AML-193 (cell line): ENCODE data around the gene SEMA3A.
A peak's percentile ranks its signal among the peaks of the same experiment; 100 is the strongest.
"Not testable (repeated sequence)": the region's sequence is repeated elsewhere in the genome, so short reads cannot be mapped to it uniquely, and the experiment has no call there.

Source experiments
- DNase-seq, 2 experiments: peaks; one replicate each; lab custom pipeline; 2025; lab: John Stamatoyannopoulos, UW

Gene SEMA3A

DNA sequence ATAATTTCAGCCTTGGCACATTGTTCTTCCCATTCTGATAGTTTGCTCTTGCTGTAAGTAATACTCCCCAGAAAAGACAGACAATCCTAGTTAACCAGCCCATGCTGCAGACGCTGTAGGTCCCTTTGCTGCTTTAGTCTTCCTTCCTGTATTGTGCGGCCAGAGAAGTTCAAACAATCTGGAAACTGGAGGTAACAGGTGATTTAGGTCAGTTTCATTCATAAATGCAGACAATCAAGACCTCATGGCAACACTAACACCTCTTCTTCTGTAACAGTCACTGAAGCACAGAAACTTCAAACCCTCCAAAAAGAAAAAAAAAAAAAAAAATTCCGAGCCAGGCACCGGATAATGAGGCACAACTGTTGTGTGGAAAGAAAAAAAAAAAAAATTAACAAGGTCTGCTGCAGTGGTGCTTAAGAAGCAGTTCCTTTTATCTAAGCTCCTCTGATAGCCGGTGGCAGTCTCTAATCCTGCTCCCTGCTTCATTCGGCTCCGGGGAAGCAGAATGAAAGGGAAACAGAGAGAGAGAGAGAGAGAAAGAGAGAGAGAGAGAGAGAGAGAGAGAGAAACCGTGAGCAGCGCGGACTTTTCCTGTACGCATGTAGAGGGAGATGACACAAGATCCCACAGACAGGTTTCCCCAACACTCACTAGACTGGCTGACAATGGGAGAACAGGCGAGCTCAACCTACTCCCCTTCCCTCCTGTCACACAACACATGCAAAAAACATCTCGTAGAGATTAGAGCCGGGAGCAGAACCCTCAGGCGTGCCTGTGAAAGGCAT is at the start of gene SEMA3A:
SEMA3A (minus strand) TSS at position 306 of the 788 bp plus-strand sequence; CDS start at position 103, 203 bp downstream.
- peak; percentile 17 to 25 for DNase-seq

DNA sequence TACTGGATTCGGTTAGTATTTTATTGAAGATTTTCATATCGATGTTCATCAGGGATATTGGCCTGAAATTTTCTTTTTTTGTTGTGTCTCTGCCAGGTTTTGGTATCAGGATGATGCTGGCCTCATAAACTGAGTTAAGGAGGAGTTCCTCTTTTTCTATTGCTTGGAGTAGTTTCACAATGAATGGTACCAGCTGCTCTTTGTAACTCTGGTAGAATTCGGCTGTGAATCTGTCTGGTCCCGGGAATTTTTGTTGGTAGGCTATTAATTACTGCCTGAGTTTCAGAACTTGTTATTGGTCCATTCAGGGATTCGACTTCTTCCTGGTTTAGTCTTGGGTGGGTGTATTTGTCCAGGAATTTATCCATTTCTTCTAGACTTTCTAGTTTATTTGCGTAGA is 48.4 kb upstream of the SEMA3A start:
- DNase-seq, result peak in 1 of 2 experiments; percentile 2

DNA sequence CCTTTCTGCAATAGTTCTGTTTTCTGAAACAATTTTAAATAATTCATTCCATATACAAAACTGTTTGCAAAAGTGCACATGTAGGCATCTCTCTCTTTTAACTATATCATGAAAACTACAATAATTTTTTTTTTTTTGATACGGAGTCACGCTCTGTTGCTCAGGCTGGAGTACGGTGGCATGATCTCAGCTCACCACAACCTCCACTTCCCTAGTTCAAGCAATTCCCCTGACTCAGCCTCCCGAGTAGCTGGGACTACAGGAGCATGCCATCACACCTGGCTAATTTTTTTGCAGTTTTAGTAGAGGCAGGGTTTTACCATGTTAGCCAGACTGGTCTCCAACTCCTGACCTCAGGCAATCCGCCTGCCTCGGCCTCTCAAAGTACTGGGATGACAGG is 44.0 kb upstream of the SEMA3A start:
- no peak for DNase-seq

DNA sequence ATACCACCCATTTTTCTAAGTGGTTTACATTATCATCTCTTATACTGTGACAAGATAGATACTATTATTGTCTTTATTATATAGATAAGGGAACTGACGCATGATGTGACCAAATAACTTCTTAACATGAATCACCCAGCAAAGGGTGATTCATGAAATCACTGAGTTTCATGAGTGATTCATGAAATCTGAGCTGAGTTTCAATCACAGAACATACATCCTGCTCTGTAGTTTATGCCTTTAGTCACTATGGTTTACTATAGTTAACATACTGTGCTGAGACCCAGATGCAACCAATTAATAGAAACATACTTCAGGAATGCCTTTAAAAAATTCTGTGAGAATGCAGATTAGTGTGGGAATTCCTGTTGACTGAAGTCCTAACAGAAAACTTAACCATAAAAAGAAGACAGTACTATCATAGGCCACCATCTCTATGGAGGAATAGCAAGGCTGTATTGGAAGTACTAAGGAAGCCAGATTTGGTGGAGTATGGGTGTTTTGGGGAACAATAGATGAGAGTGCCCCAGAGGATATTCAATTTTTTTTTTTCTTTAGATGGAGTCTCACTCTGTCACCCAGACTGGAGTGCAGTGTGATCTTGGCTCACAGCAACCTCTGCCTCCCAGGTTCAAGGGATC is 43.1 kb upstream of the SEMA3A start:
- no peak for DNase-seq

DNA sequence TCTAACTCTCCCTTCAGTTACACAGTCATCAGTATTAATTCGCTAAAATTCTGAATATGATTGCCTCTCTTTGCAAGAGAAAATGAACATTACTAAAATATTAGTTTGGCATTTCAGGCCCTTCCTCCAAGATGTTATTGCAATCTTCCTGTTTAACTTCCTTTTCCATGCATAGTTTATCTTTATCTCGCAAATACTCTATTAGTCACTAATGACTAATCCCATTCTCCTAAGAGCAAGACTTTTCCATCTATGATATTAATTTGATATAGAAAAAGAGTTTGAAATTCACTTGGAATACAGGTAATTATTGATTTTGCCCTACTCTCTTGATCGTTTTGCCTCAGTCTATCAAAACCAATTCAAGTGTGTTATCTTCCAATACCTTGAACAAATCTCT is 41.8 kb upstream of the SEMA3A start:
- peak; percentile 10 to 17 for DNase-seq

DNA sequence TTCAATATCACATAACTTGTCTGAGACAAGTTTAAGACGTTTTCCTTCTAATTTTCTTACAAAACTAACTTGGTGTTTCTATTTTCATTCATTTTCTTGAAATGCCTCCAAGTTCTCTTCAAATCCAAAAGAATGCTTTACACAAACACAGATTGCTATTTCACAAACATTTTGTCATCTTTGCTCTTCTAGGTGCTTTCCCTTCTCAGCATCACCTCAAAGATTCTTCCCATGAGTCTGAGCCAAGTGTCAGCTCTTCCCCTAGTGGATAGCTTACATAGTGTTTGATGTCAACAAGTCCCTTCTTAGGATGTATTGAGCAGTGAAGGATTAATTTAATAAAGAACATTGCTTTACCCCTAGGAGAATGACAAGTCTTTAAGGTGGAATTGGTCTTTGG is 38.1 kb upstream of the SEMA3A start:
- DNase-seq, result no peak

DNA sequence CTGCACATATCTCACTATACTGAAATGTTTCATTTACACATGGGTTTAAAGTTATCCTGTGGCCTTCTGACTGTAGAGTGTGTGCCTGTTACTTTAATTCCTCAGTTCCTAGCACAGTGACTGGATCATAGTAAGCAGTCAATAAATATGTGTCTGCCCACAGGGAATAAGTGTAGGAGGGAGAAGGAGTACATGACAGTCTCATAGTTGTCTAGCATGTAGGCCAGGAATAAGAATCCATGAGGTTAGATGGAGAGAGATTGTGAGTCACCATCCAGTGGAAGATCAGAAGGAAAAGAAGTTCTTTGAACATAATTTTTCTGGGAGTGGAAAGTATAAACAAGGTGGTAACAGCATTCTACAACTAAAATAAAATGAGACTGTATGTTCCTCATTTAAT is 36.6 kb upstream of the SEMA3A start:
- DNase-seq, result no peak

DNA sequence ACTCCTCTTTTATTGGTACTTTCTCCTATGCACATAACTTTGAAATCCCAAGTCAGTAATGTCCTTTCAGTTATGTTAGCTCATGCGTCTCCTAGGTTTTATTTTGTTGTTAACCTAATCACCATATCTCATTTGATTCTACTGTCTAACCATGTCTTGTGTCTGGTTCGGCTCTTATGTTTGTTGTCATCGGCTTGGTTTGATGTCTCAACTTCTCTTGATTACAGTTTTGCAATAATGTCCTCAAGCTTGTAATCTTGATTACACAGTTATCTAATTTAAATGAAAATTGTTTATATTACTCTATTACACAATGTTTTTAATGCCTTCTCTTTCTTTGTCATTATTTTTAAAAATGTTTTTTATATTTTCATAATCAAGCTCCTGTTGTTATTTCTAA is 35.9 kb upstream of the SEMA3A start:
- DNase-seq, result no peak

DNA sequence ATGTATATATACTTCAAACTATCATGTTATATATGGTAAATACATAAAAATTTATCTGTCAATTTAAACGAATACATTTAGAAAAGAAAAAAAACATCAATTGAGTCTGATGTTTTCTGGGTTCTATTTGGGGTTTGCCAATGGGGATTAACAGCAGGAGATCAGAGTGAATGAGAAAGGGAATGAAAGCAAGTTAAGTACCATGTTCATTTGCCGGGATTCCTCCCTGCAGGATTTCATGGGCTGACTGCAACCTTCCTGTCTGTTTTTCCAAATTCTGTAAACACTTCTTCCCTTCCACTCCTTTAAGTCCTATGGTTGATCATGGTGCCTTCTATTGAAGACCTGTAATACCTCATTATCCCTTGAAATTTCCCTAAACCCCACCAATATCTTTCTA is 33.9 kb upstream of the SEMA3A start:
- DNase-seq, result no peak

DNA sequence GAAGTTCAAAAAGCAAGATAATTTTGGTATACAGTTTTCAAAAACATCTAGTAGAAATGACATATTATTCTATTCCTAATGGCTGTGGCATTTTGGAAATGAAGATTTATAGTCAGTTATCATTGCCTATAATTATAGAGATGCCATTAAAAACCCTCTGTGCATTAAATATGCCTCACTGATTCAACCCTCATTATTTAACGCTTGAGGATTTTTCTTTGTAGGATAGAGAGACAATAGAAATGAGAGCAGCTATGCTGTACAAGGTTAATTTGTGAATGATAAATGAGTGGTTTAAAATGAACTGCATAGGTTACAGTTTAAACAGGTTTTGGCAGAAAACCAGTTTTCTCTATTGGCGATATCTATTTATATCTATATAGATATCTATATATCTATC is 32.2 kb upstream of the SEMA3A start:
- no peak for DNase-seq

DNA sequence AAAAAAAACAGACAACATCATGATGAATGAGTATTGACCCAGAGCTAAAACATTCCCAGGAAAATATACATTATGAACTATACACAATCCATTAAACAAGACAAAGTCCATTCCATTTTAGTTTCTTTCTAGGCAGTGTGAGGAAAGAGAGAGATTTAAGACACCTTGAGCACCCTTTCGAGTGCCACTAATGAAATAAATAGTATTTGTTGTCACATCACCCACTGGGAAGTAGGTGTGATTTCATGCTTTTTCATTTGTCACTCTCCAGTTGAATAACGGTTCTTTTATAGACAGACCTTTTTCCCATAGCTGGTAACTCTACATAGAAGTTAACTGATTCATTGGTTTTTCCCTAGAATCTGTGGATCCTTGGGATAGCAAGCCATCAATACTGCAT is 29.9 kb upstream of the SEMA3A start:
- no peak for DNase-seq

DNA sequence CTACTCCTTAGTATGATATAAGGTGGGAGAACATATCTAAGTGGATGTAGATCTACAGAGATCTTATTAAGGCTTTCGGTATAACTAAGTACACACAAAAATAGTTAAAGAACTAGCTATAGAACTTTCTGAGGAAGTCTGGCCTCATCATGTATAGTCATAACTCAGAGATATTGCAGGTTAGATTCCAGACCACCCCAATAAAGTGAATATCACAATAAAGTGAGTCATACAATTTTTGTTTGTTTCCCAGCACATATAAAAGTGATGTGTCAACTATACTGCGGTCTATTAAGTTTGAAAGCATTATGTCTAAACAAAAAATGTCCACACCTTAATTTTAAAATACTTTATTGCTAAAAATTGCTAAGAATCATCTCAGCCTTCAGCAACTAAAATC is 24.7 kb upstream of the SEMA3A start:
- DNase-seq, result no peak

DNA sequence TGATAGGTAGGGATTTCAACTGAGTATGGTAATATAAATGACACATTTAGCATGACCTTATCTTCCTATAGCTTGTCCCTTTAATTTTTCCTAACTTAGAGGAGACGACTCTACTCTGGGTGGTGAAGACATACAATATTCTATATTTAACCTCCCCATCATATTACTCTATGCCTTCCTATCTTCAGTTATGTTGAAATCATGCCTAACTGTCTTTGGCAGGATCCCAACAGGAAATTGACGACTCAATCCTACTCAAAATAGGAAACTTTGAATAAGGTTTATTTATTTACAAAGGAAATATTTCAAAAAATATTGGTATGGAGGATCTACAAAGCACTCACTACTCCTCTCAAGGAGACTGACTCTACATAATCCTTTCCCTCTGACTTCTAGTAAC is 24.1 kb upstream of the SEMA3A start:
- DNase-seq, result peak; percentile 45 to 47

DNA sequence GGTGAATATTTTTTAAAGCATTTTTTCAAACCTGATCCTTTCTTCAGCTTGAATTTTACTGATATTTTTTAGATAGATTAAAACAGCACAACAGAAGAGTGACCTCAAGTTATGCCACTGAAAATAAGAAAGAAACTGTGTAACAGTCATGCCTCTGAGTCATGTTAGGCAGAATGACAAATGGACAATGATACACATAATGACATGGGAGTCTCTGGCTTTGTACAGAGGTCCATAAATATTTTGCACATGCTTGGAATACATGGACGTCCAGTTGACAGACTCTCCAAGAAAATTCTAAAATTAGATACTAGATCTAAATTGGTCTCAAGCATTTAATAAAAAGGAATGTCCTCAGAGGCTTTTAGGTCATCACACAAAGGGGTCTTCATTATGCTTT is 21.9 kb upstream of the SEMA3A start:
- DNase-seq, result no peak

DNA sequence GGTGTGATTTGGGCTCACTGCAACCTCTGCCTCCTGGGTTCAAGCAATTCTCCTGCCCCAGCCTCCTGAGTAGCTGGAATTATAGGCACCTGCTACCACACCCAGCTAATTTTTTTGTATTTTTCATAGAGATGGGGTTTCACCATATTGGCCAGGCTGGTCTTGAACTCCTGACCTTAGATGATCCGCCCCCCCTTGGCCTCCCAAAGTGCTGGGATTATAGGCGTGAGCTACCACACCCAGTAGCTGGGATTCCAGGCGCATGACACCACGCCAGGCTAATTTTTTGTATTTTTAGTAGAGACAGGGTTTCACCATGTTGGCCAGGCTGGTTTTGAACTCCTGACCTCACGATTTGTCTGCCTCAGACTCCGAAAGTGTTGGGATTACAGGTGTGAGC is 20.2 kb upstream of the SEMA3A start:
- not testable (repeated sequence) for DNase-seq

DNA sequence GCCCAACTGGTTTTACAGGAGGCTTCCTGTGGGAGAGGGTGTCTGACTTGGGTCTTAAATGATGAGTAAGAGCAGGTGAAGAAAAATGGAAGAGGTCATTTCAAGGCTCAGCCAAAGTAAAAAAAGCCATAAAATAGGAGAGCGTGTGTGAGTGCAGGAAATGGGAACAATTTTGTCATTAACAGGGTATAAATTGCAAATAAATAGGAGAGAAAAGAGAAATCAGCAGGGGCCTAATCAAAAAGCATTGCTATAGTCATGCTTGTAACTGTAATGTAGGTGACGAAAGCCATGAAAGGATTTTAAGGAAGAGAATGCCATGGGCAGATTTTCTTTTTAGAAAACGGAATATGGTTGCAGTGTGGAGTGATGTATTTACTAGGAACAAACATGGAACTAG is 15.7 kb upstream of the SEMA3A start:
- DNase-seq, result no peak

DNA sequence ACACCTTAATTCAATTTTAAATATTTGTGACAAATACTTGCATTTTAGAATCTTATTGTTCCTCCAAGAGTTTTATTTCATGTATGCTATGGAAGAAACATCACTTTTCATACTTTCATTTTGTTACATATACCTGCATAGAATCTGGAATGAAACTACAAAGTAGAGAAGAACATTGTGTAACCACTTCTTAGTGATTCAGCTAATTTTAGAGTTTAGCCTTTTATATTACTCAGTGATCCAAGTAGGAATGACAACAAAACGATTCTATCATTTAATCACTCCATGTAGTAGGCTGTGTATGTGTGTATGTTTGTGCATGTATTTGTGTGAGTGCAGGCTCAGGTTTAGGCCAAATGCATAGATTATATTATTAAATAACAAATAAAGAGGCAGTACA is 14.4 kb upstream of the SEMA3A start:
- no peak for DNase-seq

DNA sequence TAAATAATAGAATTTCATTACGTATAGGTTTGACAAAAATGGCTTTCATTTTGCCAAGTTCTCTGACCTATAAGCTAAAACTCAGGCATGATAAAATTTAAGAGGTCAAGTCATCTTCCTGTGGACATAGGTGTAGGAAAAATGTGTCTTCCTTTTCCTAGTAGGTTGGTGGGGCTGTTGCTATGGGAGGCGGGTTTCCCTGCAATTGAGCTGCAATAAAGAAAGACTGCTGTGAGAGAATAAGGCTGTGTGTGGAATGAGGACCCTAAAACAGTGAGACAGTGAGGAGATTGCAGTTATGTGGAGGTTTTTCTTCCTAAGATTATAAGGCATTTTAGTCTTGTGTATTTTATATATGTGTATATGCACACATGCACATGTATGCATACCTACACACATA is 13.0 kb upstream of the SEMA3A start:
- DNase-seq, result no peak

DNA sequence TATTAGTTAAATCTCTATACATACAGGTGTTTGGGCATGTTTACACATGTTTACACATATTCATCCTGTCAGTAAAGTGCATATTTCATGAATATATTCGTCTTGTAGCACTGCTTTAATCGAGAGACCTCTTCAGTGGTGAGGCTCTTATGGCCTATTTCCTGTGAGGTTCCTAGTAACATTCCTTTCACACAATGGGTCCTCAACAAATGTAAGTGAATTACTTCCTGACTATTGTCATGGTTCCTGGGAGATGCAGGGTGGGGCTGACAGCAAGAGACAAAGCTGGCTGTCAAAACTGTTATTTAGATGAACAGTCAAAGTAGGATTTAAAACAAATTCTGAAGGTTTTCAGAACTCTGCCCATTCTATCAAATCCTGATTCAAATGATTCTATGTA is 12.4 kb upstream of the SEMA3A start:
- DNase-seq, result no peak

DNA sequence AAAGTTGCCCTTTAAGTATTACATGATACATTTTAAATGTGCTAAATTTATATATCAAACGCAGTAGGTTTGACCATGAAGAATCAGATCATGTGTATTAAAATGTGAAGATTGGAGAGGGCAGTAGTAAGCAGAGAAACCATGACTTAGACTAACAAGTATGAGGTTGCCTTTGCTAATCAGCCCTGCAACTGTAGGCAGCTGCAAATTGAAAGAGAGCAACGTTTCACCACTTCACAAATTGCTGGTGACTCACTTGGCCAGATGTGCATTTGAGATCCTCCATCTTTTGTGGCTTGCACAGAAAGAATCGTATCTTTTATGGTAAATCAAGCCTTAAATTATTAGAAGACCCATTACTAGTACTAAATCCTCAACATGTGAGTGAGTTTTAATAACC is 10.1 kb upstream of the SEMA3A start:
- DNase-seq, result no peak

DNA sequence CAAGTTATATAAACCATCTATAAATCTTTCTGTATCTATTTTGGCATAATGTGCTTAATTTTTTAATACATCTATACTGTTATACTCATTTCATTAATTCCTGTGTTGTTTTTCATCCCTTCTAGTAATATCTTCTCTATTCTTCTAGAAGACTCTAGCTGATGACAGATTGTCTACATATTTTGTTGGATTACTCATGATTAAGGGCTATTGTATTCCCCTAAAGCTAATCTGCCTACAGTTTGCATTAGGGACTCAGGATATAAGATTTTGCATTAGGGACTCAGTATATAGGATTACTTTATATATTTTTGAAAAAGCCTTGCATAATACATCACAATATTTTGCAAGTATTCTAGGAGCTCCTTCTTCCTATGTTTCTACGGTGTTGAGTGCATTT is 8.3 kb upstream of the SEMA3A start:
- DNase-seq, result no peak

DNA sequence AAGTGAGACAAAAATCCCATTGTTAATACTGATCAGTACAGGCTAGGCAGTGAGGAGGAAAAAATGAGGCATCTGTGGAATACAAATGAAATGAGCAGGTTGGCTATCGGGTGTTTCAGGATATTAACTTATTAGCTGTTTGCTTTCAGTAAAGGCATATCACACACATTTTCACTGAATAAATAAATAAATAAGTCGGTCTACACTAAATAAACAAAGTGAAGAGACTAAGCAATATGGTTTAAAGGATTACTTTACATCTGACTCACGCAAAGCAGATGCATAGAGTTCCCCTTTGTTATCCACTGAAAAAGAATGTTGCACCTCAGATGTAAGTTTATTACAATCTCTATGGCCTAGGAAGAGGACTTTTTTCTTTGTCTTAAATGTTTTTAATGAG is 6.3 kb upstream of the SEMA3A start:
- DNase-seq, result no peak

DNA sequence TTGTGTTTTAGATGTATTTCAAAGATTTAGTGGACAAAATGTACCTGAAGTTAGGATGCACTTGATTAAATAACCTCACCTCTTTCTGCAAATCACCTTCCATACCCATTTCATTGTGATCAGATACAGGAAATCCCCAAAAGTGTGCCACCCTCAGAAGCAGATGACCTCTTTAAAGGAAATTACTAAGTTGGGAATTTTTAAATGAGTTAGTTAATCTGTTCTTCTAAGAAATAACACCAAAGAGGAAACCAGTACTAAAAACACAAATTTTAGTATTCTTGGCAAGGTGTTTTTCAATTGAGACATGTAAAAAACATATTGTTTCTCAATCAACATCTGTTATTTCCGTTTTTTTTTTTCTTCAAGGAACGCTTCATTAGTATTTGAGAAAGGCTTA is 4.6 kb upstream of the SEMA3A start:
- DNase-seq, result no peak

DNA sequence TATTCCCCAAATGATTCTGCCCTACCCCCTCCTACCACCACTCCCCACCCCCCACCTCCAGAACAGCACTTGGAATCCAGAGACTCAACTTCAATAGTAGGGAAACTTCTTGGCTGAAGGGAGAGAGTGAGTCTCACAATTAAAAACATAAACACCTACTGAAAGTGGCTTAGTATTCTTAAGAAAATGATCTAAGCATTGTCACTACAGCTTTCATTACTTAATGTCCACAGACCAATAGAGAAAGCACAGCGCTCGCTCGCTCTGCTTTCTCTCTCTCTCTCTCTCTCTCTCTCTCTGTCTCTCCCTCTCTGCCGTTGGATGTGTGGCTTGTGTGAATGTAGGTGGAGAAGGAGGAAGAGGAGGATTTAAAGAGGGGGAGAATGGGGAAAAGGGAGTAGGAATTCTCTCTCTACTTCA is 1.5 kb upstream of the SEMA3A start:
- peak; percentile 15 to 28 for DNase-seq
